Measurements from ENCODE around the gene ACOX1.

Gene ACOX1

GRCh38 chr17:75922963-75923874 lies 55.7 kb downstream of the ACOX1 start:
- Histone ChIP-seq H3K79me2 (ENCODE audit: control insufficient read depth, low read length) (no peaks in the 10 kb centered on the region), H3F3A (ENCODE audit: control insufficient read depth, insufficient read depth) (no peaks in the 10 kb centered on the region), H3K27me3 (ENCODE audit: control insufficient read depth, low read length) (no peaks in the 10 kb centered on the region), H3K4me3 (ENCODE audit: low read length) (no peak overlapping the region), H3K4me2 (ENCODE audit: low read length) (no peak overlapping the region), H3K9me3 (ENCODE audit: control insufficient read depth, insufficient read depth, low read length) (no peaks in the 10 kb centered on the region), H3K36me3 (ENCODE audit: control insufficient read depth, low read length) (peaks cover 5% of the 10 kb centered on the region), H4K20me1 (ENCODE audit: control insufficient read depth, insufficient read depth, low read depth, low read length) (no peaks in the 10 kb centered on the region), H3K9me2 (replicated peaks; ENCODE audit: control insufficient read depth, low read length) (no peaks in the 10 kb centered on the region), H3K4me1 (ENCODE audit: control insufficient read depth, low read length) (no peaks in the 10 kb centered on the region; the same call in 1 of the 2 replicates), H3K27ac (ENCODE audit: low read depth, low read length) (no peak overlapping the region)
- no peak for TF ChIP-seq EZH2phosphoT487 (IDR thresholded peaks at IDR 0.05; ENCODE audit: borderline replicate concordance, low read length)
- TF ChIP-seq, protein P1, sequence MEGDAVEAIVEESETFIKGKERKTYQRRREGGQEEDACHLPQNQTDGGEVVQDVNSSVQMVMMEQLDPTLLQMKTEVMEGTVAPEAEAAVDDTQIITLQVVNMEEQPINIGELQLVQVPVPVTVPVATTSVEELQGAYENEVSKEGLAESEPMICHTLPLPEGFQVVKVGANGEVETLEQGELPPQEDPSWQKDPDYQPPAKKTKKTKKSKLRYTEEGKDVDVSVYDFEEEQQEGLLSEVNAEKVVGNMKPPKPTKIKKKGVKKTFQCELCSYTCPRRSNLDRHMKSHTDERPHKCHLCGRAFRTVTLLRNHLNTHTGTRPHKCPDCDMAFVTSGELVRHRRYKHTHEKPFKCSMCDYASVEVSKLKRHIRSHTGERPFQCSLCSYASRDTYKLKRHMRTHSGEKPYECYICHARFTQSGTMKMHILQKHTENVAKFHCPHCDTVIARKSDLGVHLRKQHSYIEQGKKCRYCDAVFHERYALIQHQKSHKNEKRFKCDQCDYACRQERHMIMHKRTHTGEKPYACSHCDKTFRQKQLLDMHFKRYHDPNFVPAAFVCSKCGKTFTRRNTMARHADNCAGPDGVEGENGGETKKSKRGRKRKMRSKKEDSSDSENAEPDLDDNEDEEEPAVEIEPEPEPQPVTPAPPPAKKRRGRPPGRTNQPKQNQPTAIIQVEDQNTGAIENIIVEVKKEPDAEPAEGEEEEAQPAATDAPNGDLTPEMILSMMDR (IDR thresholded peaks at IDR 0.05; ENCODE audit: low read depth, low read length, poor library complexity, severe bottlenecking): no peak

GRCh38 chr17:75922173-75922961 lies 56.6 kb downstream of the ACOX1 start:
- no peaks in the 10 kb centered on the region for H3F3A ChIP-seq (ENCODE audit: control insufficient read depth, insufficient read depth)
- no peaks in the 10 kb centered on the region for H3K9me2 ChIP-seq (replicated peaks; ENCODE audit: control insufficient read depth, low read length)
- H3K27me3 ChIP-seq (ENCODE audit: control insufficient read depth, low read length): no peaks in the 10 kb centered on the region
- no peak overlapping the region for H3K27ac ChIP-seq (ENCODE audit: low read depth, low read length)
- no peak overlapping the region for H3K4me2 ChIP-seq (ENCODE audit: low read length)
- no peaks in the 10 kb centered on the region for H3K9me3 ChIP-seq (ENCODE audit: control insufficient read depth, insufficient read depth, low read length)
- no peaks in the 10 kb centered on the region for H4K20me1 ChIP-seq (ENCODE audit: control insufficient read depth, insufficient read depth, low read depth, low read length)
- H3K79me2 ChIP-seq (ENCODE audit: control insufficient read depth, low read length): no peaks in the 10 kb centered on the region
- peaks cover 5% of the 10 kb centered on the region for H3K36me3 ChIP-seq (ENCODE audit: control insufficient read depth, low read length)
- TF ChIP-seq, protein P1 (IDR thresholded peaks at IDR 0.05; ENCODE audit: low read depth, low read length, poor library complexity, severe bottlenecking): no peak
- TF ChIP-seq EZH2phosphoT487 (IDR thresholded peaks at IDR 0.05; ENCODE audit: borderline replicate concordance, low read length): no peak
- no peak overlapping the region for H3K4me3 ChIP-seq (ENCODE audit: low read length)
- no peaks in the 10 kb centered on the region; the same call in 1 of the 2 replicates for H3K4me1 ChIP-seq (ENCODE audit: control insufficient read depth, low read length)

DNA sequence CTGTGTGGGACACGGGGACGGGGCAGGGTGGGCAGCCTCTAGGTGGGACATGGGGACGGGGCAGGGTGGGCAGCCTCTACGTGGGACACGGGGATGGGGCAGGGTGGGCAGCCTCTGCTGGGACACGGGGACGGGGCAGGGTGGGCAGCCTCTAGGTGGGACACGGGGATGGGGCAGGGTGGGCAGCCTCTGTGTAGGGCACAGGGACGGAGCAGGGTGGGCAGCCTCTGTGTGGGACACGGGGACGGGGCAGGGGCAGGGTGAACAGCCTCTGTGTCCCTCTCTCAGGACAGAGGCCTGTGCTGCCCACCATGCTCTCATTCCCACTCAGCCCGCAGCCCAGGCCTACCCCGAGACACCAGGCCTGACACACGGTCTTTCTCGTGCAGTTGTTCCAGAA lies 57.4 kb downstream of the ACOX1 start:
- no peaks in the 10 kb centered on the region; the same call in 1 of the 2 replicates for H3K36me3 ChIP-seq (ENCODE audit: control insufficient read depth, low read length)
- H3K27me3 ChIP-seq (ENCODE audit: control insufficient read depth, low read length): no peaks in the 10 kb centered on the region
- no peak overlapping the region for H3K4me3 ChIP-seq (ENCODE audit: low read length)
- H3K4me1 ChIP-seq (ENCODE audit: control insufficient read depth, low read length): no peaks in the 10 kb centered on the region
- H4K20me1 ChIP-seq (ENCODE audit: control insufficient read depth, insufficient read depth, low read depth, low read length): no peaks in the 10 kb centered on the region
- H3K9me3 ChIP-seq (ENCODE audit: control insufficient read depth, insufficient read depth, low read length): no peaks in the 10 kb centered on the region
- no peaks in the 10 kb centered on the region for H3F3A ChIP-seq (ENCODE audit: control insufficient read depth, insufficient read depth)
- no peak for TF ChIP-seq EZH2phosphoT487 (IDR thresholded peaks at IDR 0.05; ENCODE audit: borderline replicate concordance, low read length)
- TF ChIP-seq, protein P1 (IDR thresholded peaks at IDR 0.05; ENCODE audit: low read depth, low read length, poor library complexity, severe bottlenecking): no peak
- H3K9me2 ChIP-seq (replicated peaks; ENCODE audit: control insufficient read depth, low read length): no peaks in the 10 kb centered on the region
- no peaks in the 10 kb centered on the region for H3K79me2 ChIP-seq (ENCODE audit: control insufficient read depth, low read length)
- H3K27ac ChIP-seq (ENCODE audit: low read depth, low read length): no peak overlapping the region
- H3K4me2 ChIP-seq (ENCODE audit: low read length): no peak overlapping the region
